Hepatocyte (in vitro differentiated cells): ENCODE results near the gene SLC37A1.

Experiments used
- CTCF ChIP-seq: fragments of 200-600 bp; sonication (generic); IDR thresholded peaks from 2 replicates; pipeline ENCODE4 v1.5.1; 2016; ENCODE audit warnings: antibody characterized with exemption, mild to moderate bottlenecking; ENCODE audit not compliant: poor library complexity
- EZH2 ChIP-seq: fragments of 200-600 bp; sonication (generic); IDR thresholded peaks from 2 replicates; pipeline ENCODE4 v1.6.1; 2016; ENCODE audit warnings: antibody characterized with exemption, mild to moderate bottlenecking, borderline replicate concordance
- EZH2phosphoT487 ChIP-seq: fragments of 200-600 bp; sonication (generic); IDR thresholded peaks from one replicate; pipeline ENCODE4 v1.6.1; 2018; ENCODE audit warnings: antibody characterized with exemption, mild to moderate bottlenecking, low read depth, moderate library complexity; ENCODE audit not compliant: unreplicated experiment, severe bottlenecking

GRCh38 chr21:42554251-42554961 lies 40.8 kb downstream of the SLC37A1 start:
- no peak for TF ChIP-seq CTCF
- no peak for TF ChIP-seq EZH2phosphoT487
- no peak for TF ChIP-seq EZH2
